K562 (cell line): Measurements from ENCODE around the gene TMEM151A. TPM values are rescaled to one million over a fixed set of nuclear protein-coding genes. Genes with fewer than 3 reads are reported as not detected.

Experiments used
- AFF1 ChIP-seq, 2 experiments: fragments of 450-650 bp; IDR thresholded peaks; 2 replicates each; pipeline ENCODE4 v1.6.1; 2018; ENCODE audit warnings: mild to moderate bottlenecking in 2 of 2, low read depth in 1 of 2; ENCODE audit not compliant: partially characterized antibody in 2 of 2
- CTCF ChIP-seq, 3 experiments: IDR thresholded peaks in 2 of 3; conservative IDR thresholded peaks in 1 of 3; 2 replicates each; pipeline ENCODE4 v1.5.1; 2011 to 2012; ENCODE audit warnings: low read length in 3 of 3, mild to moderate bottlenecking in 3 of 3, control low read depth in 2 of 3, improper control_type of control experiment in 1 of 3, inconsistent platforms in 1 of 3, low read depth in 1 of 3, mixed read lengths in 1 of 3, moderate library complexity in 1 of 3; ENCODE audit not compliant: insufficient read depth in 2 of 3
- CXXC5 ChIP-seq: fragments of 250-450 bp; sonication (Bioruptor Pico); IDR thresholded peaks from 2 replicates; pipeline ENCODE4 v1.8.0; 2022; ENCODE audit warnings: inconsistent platforms, mild to moderate bottlenecking, moderate library complexity
- GATAD2B ChIP-seq: fragments of 450-650 bp; IDR thresholded peaks from 2 replicates; pipeline ENCODE4 v1.6.1; 2017; ENCODE audit warnings: mild to moderate bottlenecking, borderline replicate concordance
- NELFE ChIP-seq: IDR thresholded peaks from 2 replicates; pipeline ENCODE4 v1.6.1; 2011; ENCODE audit warnings: mild to moderate bottlenecking; ENCODE audit not compliant: insufficient read depth, insufficient read length
- NR2C2 ChIP-seq, 2 experiments: fragments of 200-800 bp in 1 of 2; sonication (Bioruptor generic) in 1 of 2; sonication (generic) in 1 of 2; formaldehyde crosslinking in 1 of 2; IDR thresholded peaks; 2 replicates each; pipeline versions ENCODE4 v1.6.1 to v1.8.0; 2016 to 2022; ENCODE audit warnings: mild to moderate bottlenecking in 1 of 2, missing compliant biosample characterization in 1 of 2, missing genetic modification characterization in 1 of 2, missing genetic modification reagents in 1 of 2
- NRF1 ChIP-seq, 2 experiments: fragments of 450-650 bp; IDR thresholded peaks in 1 of 2; conservative IDR thresholded peaks in 1 of 2; 2 replicates each; pipeline ENCODE4 v1.6.1; 2014; ENCODE audit warnings: mild to moderate bottlenecking in 2 of 2
- POLR2A ChIP-seq: fragments of 450-650 bp; conservative IDR thresholded peaks from 2 replicates; pipeline ENCODE4 v1.6.1; 2016
- POLR2B ChIP-seq: fragments of 450-650 bp; IDR thresholded peaks from 2 replicates; pipeline ENCODE4 v1.6.1; 2018; ENCODE audit warnings: low read depth; ENCODE audit not compliant: partially characterized antibody
- POLR2H ChIP-seq: IDR thresholded peaks from 2 replicates; pipeline ENCODE4 v1.6.1; 2016; ENCODE audit warnings: missing genetic modification characterization, low read depth, mild to moderate bottlenecking, control low read depth, missing compliant biosample characterization, moderate library complexity
- RBM15 ChIP-seq: fragments of 200-400 bp; formaldehyde crosslinking; IDR thresholded peaks from 2 replicates; pipeline ENCODE4 v1.6.1; 2018; ENCODE audit warnings: mild to moderate bottlenecking, low read length, moderate library complexity; ENCODE audit not compliant: insufficient read depth
- SMAD3 ChIP-seq: fragments of 450-650 bp; formaldehyde crosslinking; conservative IDR thresholded peaks from 2 replicates; pipeline ENCODE4 v1.4.0; 2020; ENCODE audit warnings: mild to moderate bottlenecking
- TEAD4 ChIP-seq, 2 experiments: sonication (generic) in 1 of 2; formaldehyde crosslinking in 1 of 2; IDR thresholded peaks; 2 replicates each; pipeline versions ENCODE4 v1.6.1 to v1.8.0; 2012 to 2022; ENCODE audit warnings: borderline replicate concordance in 1 of 2, inconsistent platforms in 1 of 2, low read length in 1 of 2, mild to moderate bottlenecking in 1 of 2, missing genetic modification reagents in 1 of 2
- ZFX ChIP-seq: sonication (generic); formaldehyde crosslinking; IDR thresholded peaks from 2 replicates; pipeline ENCODE4 v1.8.0; 2022; ENCODE audit warnings: mild to moderate bottlenecking, missing genetic modification reagents, moderate library complexity
- ZNF583 ChIP-seq: fragments of 250-450 bp; sonication (Bioruptor Pico); IDR thresholded peaks from 2 replicates; pipeline ENCODE4 v1.4.0; 2020
- ZNF584 ChIP-seq: fragments of 200-800 bp; sonication (Bioruptor generic); IDR thresholded peaks from 2 replicates; pipeline ENCODE4 v1.6.1; 2016; ENCODE audit warnings: low read depth, mild to moderate bottlenecking, missing genetic modification characterization, missing compliant biosample characterization
- polyA plus RNA-seq, 8 experiments: library from polyadenylated mRNA; depleted of rRNA in 4 of 8; stranded (reverse) in 5 of 8; unstranded in 3 of 8; fragments of >200 nt; fragmentation: Nextera tagmentation in 2 of 8; fragmentation: Illumina TruSeq in 1 of 8; extraction: Ambion mirVana in 2 of 8; extraction: Trizol in 1 of 8; gene quantifications; 2 replicates each; pipeline versions ENCODE4 v1.2.1 to v1.2.3, GENCODE V29; 2011 to 2014; ENCODE audit warnings: inconsistent platforms in 1 of 8, missing spikeins in 1 of 8
- total RNA-seq, 7 experiments: library from RNA; depleted of rRNA in 6 of 7; stranded (reverse); fragments of >200 nt in 6 of 7; fragmentation: Illumina TruSeq in 2 of 7; extraction: Trizol in 2 of 7; gene quantifications; 2 replicates each; pipeline versions ENCODE4 v1.2.1 to v1.2.3, GENCODE V29; 2011 to 2021; ENCODE audit warnings: low replicate concordance in 1 of 7
- TF ChIP-seq, protein P1 (sequence below): fragments of 450-650 bp; IDR thresholded peaks from 2 replicates; pipeline ENCODE4 v1.6.1; 2018; ENCODE audit warnings: mild to moderate bottlenecking, low read depth; ENCODE audit not compliant: partially characterized antibody
- TF ChIP-seq, protein P2 (sequence below): fragments of 250-450 bp; sonication (Bioruptor Pico); IDR thresholded peaks from 2 replicates; pipeline ENCODE4 v1.8.0; 2022; ENCODE audit warnings: inconsistent platforms, mild to moderate bottlenecking, moderate library complexity, borderline replicate concordance

The TMEM151A gene
- total and polyA plus RNA-seq, 9 of the 15 experiments (the other 6 are each of a cell fraction or from before 2014, with no cell fraction given), result not detected

GRCh38 chr11:66268244-66268951, 23.3 kb upstream of the TMEM151A start, which contains the start of gene RAB1B (continued):
- no peak for TF ChIP-seq ZNF583 (CRISPR knock-in tag)
- no peak for TF ChIP-seq ZNF584 (CRISPR knock-in tag)
- TF ChIP-seq, protein P1, sequence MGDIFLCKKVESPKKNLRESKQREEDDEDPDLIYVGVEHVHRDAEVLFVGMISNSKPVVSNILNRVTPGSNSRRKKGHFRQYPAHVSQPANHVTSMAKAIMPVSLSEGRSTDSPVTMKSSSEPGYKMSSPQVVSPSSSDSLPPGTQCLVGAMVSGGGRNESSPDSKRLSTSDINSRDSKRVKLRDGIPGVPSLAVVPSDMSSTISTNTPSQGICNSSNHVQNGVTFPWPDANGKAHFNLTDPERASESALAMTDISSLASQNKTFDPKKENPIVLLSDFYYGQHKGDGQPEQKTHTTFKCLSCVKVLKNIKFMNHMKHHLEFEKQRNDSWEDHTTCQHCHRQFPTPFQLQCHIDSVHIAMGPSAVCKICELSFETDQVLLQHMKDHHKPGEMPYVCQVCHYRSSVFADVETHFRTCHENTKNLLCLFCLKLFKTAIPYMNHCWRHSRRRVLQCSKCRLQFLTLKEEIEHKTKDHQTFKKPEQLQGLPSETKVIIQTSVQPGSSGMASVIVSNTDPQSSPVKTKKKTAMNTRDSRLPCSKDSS, result no peak
- no peak for TF ChIP-seq NELFE
- no peak for TF ChIP-seq CTCF (IDR thresholded peaks at IDR 0.05 in 2 of 3, conservative IDR thresholded peaks at IDR 0.05 in 1 of 3; ENCODE audit: insufficient read depth in 2 of 3, low read depth in 1 of 3, low read length in 3 of 3)
- TF ChIP-seq AFF1 (IDR thresholded peaks at IDR 0.05; ENCODE audit: low read depth in 1 of 2, partially characterized antibody in 2 of 2), result peak in 1 of 2 experiments; percentile 92
- peak; percentile 78 for TF ChIP-seq POLR2H (tag)
- TF ChIP-seq SMAD3, result no peak
- no peak for TF ChIP-seq GATAD2B
- peak; percentile 82 for TF ChIP-seq POLR2A
- TF ChIP-seq CXXC5 (CRISPR knock-in tag), result peak; percentile 33
- TF ChIP-seq, protein P2, sequence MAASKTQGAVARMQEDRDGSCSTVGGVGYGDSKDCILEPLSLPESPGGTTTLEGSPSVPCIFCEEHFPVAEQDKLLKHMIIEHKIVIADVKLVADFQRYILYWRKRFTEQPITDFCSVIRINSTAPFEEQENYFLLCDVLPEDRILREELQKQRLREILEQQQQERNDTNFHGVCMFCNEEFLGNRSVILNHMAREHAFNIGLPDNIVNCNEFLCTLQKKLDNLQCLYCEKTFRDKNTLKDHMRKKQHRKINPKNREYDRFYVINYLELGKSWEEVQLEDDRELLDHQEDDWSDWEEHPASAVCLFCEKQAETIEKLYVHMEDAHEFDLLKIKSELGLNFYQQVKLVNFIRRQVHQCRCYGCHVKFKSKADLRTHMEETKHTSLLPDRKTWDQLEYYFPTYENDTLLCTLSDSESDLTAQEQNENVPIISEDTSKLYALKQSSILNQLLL, result no peak
- peak; percentile 43 for TF ChIP-seq POLR2B
- TF ChIP-seq TEAD4 (IDR thresholded peaks at IDR 0.05; ENCODE audit: low read length), result no peak; the same call in 1 of the 2 replicates
- TF ChIP-seq TEAD4 (CRISPR knock-in tag; IDR thresholded peaks at IDR 0.05; ENCODE audit: borderline replicate concordance), result no peak
- TF ChIP-seq ZFX, result peak; percentile 37
- no peak for TF ChIP-seq RBM15
- TF ChIP-seq NR2C2 (CRISPR knock-in tag; IDR thresholded peaks at IDR 0.05), result 0 out of 2 replicates have a peak, but pooled peaks have one; percentile 40
- TF ChIP-seq NR2C2 (tag; IDR thresholded peaks at IDR 0.05), result peak; percentile 91
- peak; percentile 99 for TF ChIP-seq NRF1 (conservative IDR thresholded peaks at IDR 0.05 in 1 of 2, IDR thresholded peaks at IDR 0.05 in 1 of 2)
